ENCODE data around the gene ARFIP1.
A peak's percentile ranks its signal among the peaks of the same experiment; 100 is the strongest.
"Not testable (repeated sequence)": the region's sequence is repeated elsewhere in the genome, so short reads cannot be mapped to it uniquely, and the experiment has no call there.

The ARFIP1 gene

GRCh38 chr4:152779513-152780266 lies at the start of gene ARFIP1, which contains the start of gene TIGD4:
Gene ARFIP1 (plus strand): TSS chr4:152779954. CDS start chr4:152829634, 49,680 bp downstream.
Gene TIGD4 (minus strand): TSS chr4:152779730. CDS start chr4:152771004, 8,726 bp downstream.
- DNase-seq, result peak; percentile 96

- DNase-seq, result no peak
Measured at GRCh38 chr4:152731997-152732396, 47.8 kb upstream of the ARFIP1 start.

- DNase-seq, result no peak
Measured at GRCh38 chr4:152734015-152734698, 45.6 kb upstream of the ARFIP1 start.

GRCh38 chr4:152734699-152735050 lies 45.1 kb upstream of the ARFIP1 start:
- no peak for DNase-seq

GRCh38 chr4:152735396-152735859 lies 44.3 kb upstream of the ARFIP1 start:
- DNase-seq, result peak; percentile 55

GRCh38 chr4:152735906-152736305 lies 43.8 kb upstream of the ARFIP1 start:
- DNase-seq, result peak; percentile 43

GRCh38 chr4:152738827-152739226 lies 40.9 kb upstream of the ARFIP1 start:
- no peak for DNase-seq

GRCh38 chr4:152747444-152747843 lies 32.3 kb upstream of the ARFIP1 start:
- no peak for DNase-seq

GRCh38 chr4:152748619-152749018 lies 31.1 kb upstream of the ARFIP1 start:
- DNase-seq, result no peak

GRCh38 chr4:152763796-152764195 lies 16.0 kb upstream of the ARFIP1 start:
- DNase-seq, result no peak

GRCh38 chr4:152765069-152765737 lies 14.6 kb upstream of the ARFIP1 start:
- DNase-seq, result not testable (repeated sequence)

GRCh38 chr4:152771741-152772533 lies 7.8 kb upstream of the ARFIP1 start:
- no peak for DNase-seq

- no peak for DNase-seq
Measured at GRCh38 chr4:152773339-152773738, 6.4 kb upstream of the ARFIP1 start.

- DNase-seq, result no peak
Measured at GRCh38 chr4:152773953-152774352, 5.8 kb upstream of the ARFIP1 start.

GRCh38 chr4:152776352-152776751 lies 3.4 kb upstream of the ARFIP1 start:
- DNase-seq, result no peak

GRCh38 chr4:152777488-152777887 lies 2.3 kb upstream of the ARFIP1 start:
- DNase-seq, result no peak

GRCh38 chr4:152778656-152779512 lies 870 bp upstream of the ARFIP1 start:
- DNase-seq, result peak; percentile 52

GRCh38 chr4:152780267-152780778 lies 569 bp downstream of the ARFIP1 start:
- DNase-seq, result peak; percentile 39

GRCh38 chr4:152784490-152785350 lies 5.0 kb downstream of the ARFIP1 start:
- DNase-seq, result peak; percentile 74
